Measurements from ENCODE around the gene SPSB4. TPM values are rescaled to one million over a fixed set of nuclear protein-coding genes. Genes with fewer than 3 reads are reported as not detected.

Gene SPSB4
- total and polyA plus RNA-seq, 2 donors (not counting 3 experiments of a cell fraction or from before 2014, with no cell fraction given): 0.06 to 0.22 TPM

- no peaks in the 10 kb centered on the region for H4K20me1 ChIP-seq (replicated peaks; ENCODE audit: control insufficient read depth, extremely low read depth, insufficient read depth, low read length)
- TF ChIP-seq POLR2A (IDR thresholded peaks at IDR 0.05; ENCODE audit: low read depth, low read length) (no peak), FOS (IDR thresholded peaks at IDR 0.05; ENCODE audit: borderline replicate concordance, insufficient read depth, low read length) (peak; percentile 10), MAX (IDR thresholded peaks at IDR 0.05; ENCODE audit: insufficient read depth, insufficient read length) (no peak), GATA2 (IDR thresholded peaks at IDR 0.05; ENCODE audit: insufficient read depth, insufficient read length, low read depth, low read length) (no peak), JUN (IDR thresholded peaks at IDR 0.05; ENCODE audit: borderline replicate concordance, insufficient read depth, insufficient read length, low read depth) (no peak), POLR2AphosphoS5 (IDR thresholded peaks at IDR 0.05; ENCODE audit: insufficient read depth, low read depth, low read length) (no peak), EZH2 (IDR thresholded peaks at IDR 0.05; ENCODE audit: borderline replicate concordance, low read depth, low read length, severe bottlenecking) (no peak), MYC (IDR thresholded peaks at IDR 0.05; ENCODE audit: low read depth, low read length) (no peak)
- TF ChIP-seq, protein P1, sequence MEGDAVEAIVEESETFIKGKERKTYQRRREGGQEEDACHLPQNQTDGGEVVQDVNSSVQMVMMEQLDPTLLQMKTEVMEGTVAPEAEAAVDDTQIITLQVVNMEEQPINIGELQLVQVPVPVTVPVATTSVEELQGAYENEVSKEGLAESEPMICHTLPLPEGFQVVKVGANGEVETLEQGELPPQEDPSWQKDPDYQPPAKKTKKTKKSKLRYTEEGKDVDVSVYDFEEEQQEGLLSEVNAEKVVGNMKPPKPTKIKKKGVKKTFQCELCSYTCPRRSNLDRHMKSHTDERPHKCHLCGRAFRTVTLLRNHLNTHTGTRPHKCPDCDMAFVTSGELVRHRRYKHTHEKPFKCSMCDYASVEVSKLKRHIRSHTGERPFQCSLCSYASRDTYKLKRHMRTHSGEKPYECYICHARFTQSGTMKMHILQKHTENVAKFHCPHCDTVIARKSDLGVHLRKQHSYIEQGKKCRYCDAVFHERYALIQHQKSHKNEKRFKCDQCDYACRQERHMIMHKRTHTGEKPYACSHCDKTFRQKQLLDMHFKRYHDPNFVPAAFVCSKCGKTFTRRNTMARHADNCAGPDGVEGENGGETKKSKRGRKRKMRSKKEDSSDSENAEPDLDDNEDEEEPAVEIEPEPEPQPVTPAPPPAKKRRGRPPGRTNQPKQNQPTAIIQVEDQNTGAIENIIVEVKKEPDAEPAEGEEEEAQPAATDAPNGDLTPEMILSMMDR (IDR thresholded peaks at IDR 0.05; ENCODE audit: extremely low read depth in 1 of 2, insufficient read depth in 1 of 2, low read depth in 1 of 2, low read length in 2 of 2): peak; percentile 94 to 97
- POLR2A ChIA-PET: no interaction called here
- H3K27me3 ChIP-seq (ENCODE audit: control insufficient read depth in 2 of 2, insufficient read depth in 2 of 2, low read length in 2 of 2): peaks cover 5 to 8% of the 10 kb centered on the region in 2 experiments
- no peaks in the 10 kb centered on the region for H3K4me1 ChIP-seq (ENCODE audit: control insufficient read depth, extremely low read depth, insufficient read depth, low read length)
- dilution Hi-C loops (cut with MboI; ENCODE audit: extremely low pct_ligation_motif_present, low sequenced_read_pairs) (no loop called here), intact Hi-C loops (cut with micrococcal nuclease) (loop anchor here (1.0 kb wide), 3 partner anchors 181 to 294 kb away; no protein-coding TSS in a partner anchor)
- CTCF ChIA-PET: interaction anchor here (0.7 to 3.0 kb wide), 11 partner anchors 9 to 1766 kb away, joined by 3 to 29 read pairs (median 7); no protein-coding TSS in a partner anchor
- H3K9me3 ChIP-seq (replicated peaks; ENCODE audit: control insufficient read depth, insufficient read depth, low read length): no peaks in the 10 kb centered on the region
- no peaks in the 10 kb centered on the region for H3K36me3 ChIP-seq (ENCODE audit: control insufficient read depth in 2 of 2, extremely low read depth in 1 of 2, insufficient read depth in 2 of 2, low read length in 2 of 2)
- no peak overlapping the region for H3K27ac ChIP-seq (ENCODE audit: insufficient read depth, low read depth, low read length)
- FAIRE-seq (peak; percentile 97), DNase-seq (ENCODE audit: low read depth, low spot score) (peak; percentile 93)
- no peak overlapping the region for H3K4me2 ChIP-seq (ENCODE audit: insufficient read depth, low read length)
- no peaks in the 10 kb centered on the region for H3K9me1 ChIP-seq (replicated peaks; ENCODE audit: control insufficient read depth, extremely low read depth, insufficient read depth, low read length)
- BruUV-seq (replicated peaks): no TSS peak
- H3K9ac ChIP-seq (replicated peaks; ENCODE audit: extremely low read depth, insufficient read depth, low read length): no peak overlapping the region
- H2AFZ ChIP-seq (ENCODE audit: low read depth, low read length): no peak overlapping the region
- no peak overlapping the region for H3K4me3 ChIP-seq (replicated peaks in 1 of 3; ENCODE audit: insufficient read depth in 1 of 3, low read depth in 1 of 3, low read length in 3 of 3)
- no peaks in the 10 kb centered on the region for H3K79me2 ChIP-seq (ENCODE audit: control insufficient read depth, insufficient read depth, low read length)
These were observed 141.2 kb downstream of the SPSB4 start for GRCh38 chr3:141192345-141192744.
